ENCODE data around the gene FIZ1.

FIZ1 gene

GRCh38 chr19:55550321-55550650 lies 49.0 kb downstream of the FIZ1 start:
- H3K36me3 ChIP-seq (ENCODE audit: control insufficient read depth in 2 of 2, insufficient read depth in 2 of 2, low read length in 2 of 2): no peaks in the 10 kb centered on the region
- peaks cover 3% of the 10 kb centered on the region for H3K4me1 ChIP-seq (ENCODE audit: control insufficient read depth, insufficient read depth, low read length)
- no peak overlapping the region for H3K9ac ChIP-seq (ENCODE audit: low read length in 2 of 2)
- no peak overlapping the region for H3K4me3 ChIP-seq (ENCODE audit: low read length in 2 of 2)
- H3K27ac ChIP-seq (ENCODE audit: low read length): no peak overlapping the region
- H3K9me3 ChIP-seq (ENCODE audit: control insufficient read depth in 2 of 2, low read length in 2 of 2): no peaks in the 10 kb centered on the region
- H3K27me3 ChIP-seq (ENCODE audit: control insufficient read depth in 1 of 2, insufficient read depth in 2 of 2, low read length in 2 of 2): peaks cover 34 to 38% of the 10 kb centered on the region in 2 donors

- peak overlapping the region in 1 of 2 donors; percentile 22 for H3K4me3 ChIP-seq (ENCODE audit: low read length in 2 of 2)
- no peak overlapping the region for H3K27ac ChIP-seq (ENCODE audit: low read length)
- H3K9me3 ChIP-seq (ENCODE audit: control insufficient read depth in 2 of 2, low read length in 2 of 2): no peaks in the 10 kb centered on the region
- no peaks in the 10 kb centered on the region for H3K36me3 ChIP-seq (ENCODE audit: control insufficient read depth in 2 of 2, insufficient read depth in 2 of 2, low read length in 2 of 2)
- peak overlapping the region in 1 of 2 donors; percentile 5 for H3K9ac ChIP-seq (ENCODE audit: low read length in 2 of 2)
- H3K27me3 ChIP-seq (ENCODE audit: control insufficient read depth in 1 of 2, insufficient read depth in 2 of 2, low read length in 2 of 2): peaks cover 34 to 39% of the 10 kb centered on the region in 2 donors
- H3K4me1 ChIP-seq (ENCODE audit: control insufficient read depth, insufficient read depth, low read length): peaks cover 3% of the 10 kb centered on the region
Measured at GRCh38 chr19:55549500-55550320, 49.6 kb downstream of the FIZ1 start.

GRCh38 chr19:55546822-55547614 lies 52.3 kb downstream of the FIZ1 start:
- Histone ChIP-seq H3K9me3 (ENCODE audit: control insufficient read depth in 2 of 2, low read length in 2 of 2) (no peaks in the 10 kb centered on the region), H3K27ac (ENCODE audit: low read length) (no peak overlapping the region), H3K36me3 (ENCODE audit: control insufficient read depth in 2 of 2, insufficient read depth in 2 of 2, low read length in 2 of 2) (no peaks in the 10 kb centered on the region), H3K9ac (ENCODE audit: low read length in 2 of 2) (no peak overlapping the region), H3K4me3 (ENCODE audit: low read length in 2 of 2) (no peak overlapping the region), H3K4me1 (ENCODE audit: control insufficient read depth, insufficient read depth, low read length) (peaks cover 3% of the 10 kb centered on the region), H3K27me3 (ENCODE audit: control insufficient read depth in 1 of 2, insufficient read depth in 2 of 2, low read length in 2 of 2) (peaks cover 31 to 36% of the 10 kb centered on the region in 2 donors)

GRCh38 chr19:55546011-55546410 lies 53.3 kb downstream of the FIZ1 start:
- no peaks in the 10 kb centered on the region for H3K36me3 ChIP-seq (ENCODE audit: control insufficient read depth in 2 of 2, insufficient read depth in 2 of 2, low read length in 2 of 2)
- H3K4me3 ChIP-seq (ENCODE audit: low read length in 2 of 2): no peak overlapping the region
- H3K27ac ChIP-seq (ENCODE audit: low read length): no peak overlapping the region
- peaks cover 28 to 31% of the 10 kb centered on the region in 2 donors for H3K27me3 ChIP-seq (ENCODE audit: control insufficient read depth in 1 of 2, insufficient read depth in 2 of 2, low read length in 2 of 2)
- H3K9me3 ChIP-seq (ENCODE audit: control insufficient read depth in 2 of 2, low read length in 2 of 2): no peaks in the 10 kb centered on the region
- H3K9ac ChIP-seq (ENCODE audit: low read length in 2 of 2): no peak overlapping the region
- peaks cover 3% of the 10 kb centered on the region for H3K4me1 ChIP-seq (ENCODE audit: control insufficient read depth, insufficient read depth, low read length)

GRCh38 chr19:55545443-55545842 lies 53.9 kb downstream of the FIZ1 start, which contains the start of gene SBK3:
Gene SBK3 (minus strand): TSS chr19:55545543. CDS start chr19:55545543, 0 bp downstream.
- H3K4me1 ChIP-seq (ENCODE audit: control insufficient read depth, insufficient read depth, low read length): peaks cover 3% of the 10 kb centered on the region
- no peak within 1 kb of the TSS for H3K27ac ChIP-seq (ENCODE audit: low read length)
- no peak within 1 kb of the TSS for H3K9ac ChIP-seq (ENCODE audit: low read length in 2 of 2)
- peaks cover 28 to 32% of the 10 kb centered on the region in 2 donors for H3K27me3 ChIP-seq (ENCODE audit: control insufficient read depth in 1 of 2, insufficient read depth in 2 of 2, low read length in 2 of 2)
- no peaks in the 10 kb centered on the region for H3K9me3 ChIP-seq (ENCODE audit: control insufficient read depth in 2 of 2, low read length in 2 of 2)
- no peaks in the 10 kb centered on the region for H3K36me3 ChIP-seq (ENCODE audit: control insufficient read depth in 2 of 2, insufficient read depth in 2 of 2, low read length in 2 of 2)
- no peak within 1 kb of the TSS for H3K4me3 ChIP-seq (ENCODE audit: low read length in 2 of 2)

GRCh38 chr19:55544776-55545439 lies 54.4 kb downstream of the FIZ1 start:
- H3K4me1 ChIP-seq (ENCODE audit: control insufficient read depth, insufficient read depth, low read length): peaks cover 3% of the 10 kb centered on the region
- peaks cover 24 to 29% of the 10 kb centered on the region in 2 donors for H3K27me3 ChIP-seq (ENCODE audit: control insufficient read depth in 1 of 2, insufficient read depth in 2 of 2, low read length in 2 of 2)
- no peak overlapping the region for H3K27ac ChIP-seq (ENCODE audit: low read length)
- no peak overlapping the region for H3K4me3 ChIP-seq (ENCODE audit: low read length in 2 of 2)
- no peaks in the 10 kb centered on the region for H3K9me3 ChIP-seq (ENCODE audit: control insufficient read depth in 2 of 2, low read length in 2 of 2)
- no peaks in the 10 kb centered on the region for H3K36me3 ChIP-seq (ENCODE audit: control insufficient read depth in 2 of 2, insufficient read depth in 2 of 2, low read length in 2 of 2)
- H3K9ac ChIP-seq (ENCODE audit: low read length in 2 of 2): no peak overlapping the region

- H3K27ac ChIP-seq (ENCODE audit: low read length): no peak overlapping the region
- H3K4me3 ChIP-seq (ENCODE audit: low read length in 2 of 2): no peak overlapping the region
Measured at GRCh38 chr19:55544014-55544413, 55.3 kb downstream of the FIZ1 start.

GRCh38 chr19:55543567-55543966 lies 55.8 kb downstream of the FIZ1 start:
- Histone ChIP-seq H3K27ac (ENCODE audit: low read length) (no peak overlapping the region), H3K4me3 (ENCODE audit: low read length in 2 of 2) (no peak overlapping the region), H3K9ac (ENCODE audit: low read length in 2 of 2) (no peak overlapping the region), H3K36me3 (ENCODE audit: control insufficient read depth in 2 of 2, insufficient read depth in 2 of 2, low read length in 2 of 2) (no peaks in the 10 kb centered on the region), H3K4me1 (ENCODE audit: control insufficient read depth, insufficient read depth, low read length) (peaks cover 3% of the 10 kb centered on the region), H3K9me3 (ENCODE audit: control insufficient read depth in 2 of 2, low read length in 2 of 2) (no peaks in the 10 kb centered on the region), H3K27me3 (ENCODE audit: control insufficient read depth in 1 of 2, insufficient read depth in 2 of 2, low read length in 2 of 2) (peaks cover 23 to 29% of the 10 kb centered on the region in 2 donors)

More at GRCh38 chr19:55544014-55544413, 55.3 kb downstream of the FIZ1 start:
- H3K9me3 ChIP-seq (ENCODE audit: control insufficient read depth in 2 of 2, low read length in 2 of 2): no peaks in the 10 kb centered on the region
- no peaks in the 10 kb centered on the region for H3K36me3 ChIP-seq (ENCODE audit: control insufficient read depth in 2 of 2, insufficient read depth in 2 of 2, low read length in 2 of 2)
- H3K27me3 ChIP-seq (ENCODE audit: control insufficient read depth in 1 of 2, insufficient read depth in 2 of 2, low read length in 2 of 2): peaks cover 23 to 29% of the 10 kb centered on the region in 2 donors
- no peak overlapping the region for H3K9ac ChIP-seq (ENCODE audit: low read length in 2 of 2)
- peaks cover 3% of the 10 kb centered on the region for H3K4me1 ChIP-seq (ENCODE audit: control insufficient read depth, insufficient read depth, low read length)

GRCh38 chr19:55542292-55542855 lies 56.9 kb downstream of the FIZ1 start:
- H3K9me3 ChIP-seq (ENCODE audit: control insufficient read depth in 2 of 2, low read length in 2 of 2): no peaks in the 10 kb centered on the region
- H3K9ac ChIP-seq (ENCODE audit: low read length in 2 of 2): no peak overlapping the region
- H3K4me3 ChIP-seq (ENCODE audit: low read length in 2 of 2): no peak overlapping the region
- peaks cover 18 to 25% of the 10 kb centered on the region in 2 donors for H3K27me3 ChIP-seq (ENCODE audit: control insufficient read depth in 1 of 2, insufficient read depth in 2 of 2, low read length in 2 of 2)
- H3K4me1 ChIP-seq (ENCODE audit: control insufficient read depth, insufficient read depth, low read length): peaks cover 3% of the 10 kb centered on the region
- H3K36me3 ChIP-seq (ENCODE audit: control insufficient read depth in 2 of 2, insufficient read depth in 2 of 2, low read length in 2 of 2): no peaks in the 10 kb centered on the region
- H3K27ac ChIP-seq (ENCODE audit: low read length): no peak overlapping the region
